NOMO-1 treated with dmso at 0.1 percent for 144 hours (cell line): ENCODE data around the gene AKAP12.

Source experiments
- DNase-seq: peaks from one replicate; lab custom pipeline; 2025; ENCODE audit not compliant: unreplicated experiment; lab: John Stamatoyannopoulos, UW

The AKAP12 gene

GRCh38 chr6:151239603-151240035 is at the start of gene AKAP12:
TSS of gene AKAP12 (plus strand) at chr6:151239967. CDS start at chr6:151240563, 596 bp downstream.
- DNase-seq, result no peak

DNA sequence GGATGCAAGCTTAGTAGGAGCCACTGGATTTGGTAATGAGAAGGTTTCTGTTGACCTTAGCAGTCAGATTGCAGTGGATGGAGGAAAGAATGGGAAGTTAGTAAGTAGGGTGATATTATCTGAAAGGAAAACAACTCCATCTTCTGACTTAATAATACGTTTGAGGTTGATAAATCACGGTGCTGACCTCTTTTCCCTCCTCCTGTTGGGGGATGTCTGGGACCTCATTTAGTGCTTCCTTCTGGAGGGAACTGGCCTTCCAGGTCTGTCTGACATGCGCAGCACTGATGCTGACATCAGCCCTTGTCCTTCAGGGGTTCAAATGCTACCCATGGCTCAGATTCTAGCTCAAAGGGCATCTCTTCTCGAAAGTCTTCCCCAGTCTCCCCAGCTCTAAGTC is 48.2 kb upstream of the AKAP12 start:
- DNase-seq, result no peak

- DNase-seq, result no peak
Measured at GRCh38 chr6:151196555-151196954, 43.2 kb upstream of the AKAP12 start.

DNA sequence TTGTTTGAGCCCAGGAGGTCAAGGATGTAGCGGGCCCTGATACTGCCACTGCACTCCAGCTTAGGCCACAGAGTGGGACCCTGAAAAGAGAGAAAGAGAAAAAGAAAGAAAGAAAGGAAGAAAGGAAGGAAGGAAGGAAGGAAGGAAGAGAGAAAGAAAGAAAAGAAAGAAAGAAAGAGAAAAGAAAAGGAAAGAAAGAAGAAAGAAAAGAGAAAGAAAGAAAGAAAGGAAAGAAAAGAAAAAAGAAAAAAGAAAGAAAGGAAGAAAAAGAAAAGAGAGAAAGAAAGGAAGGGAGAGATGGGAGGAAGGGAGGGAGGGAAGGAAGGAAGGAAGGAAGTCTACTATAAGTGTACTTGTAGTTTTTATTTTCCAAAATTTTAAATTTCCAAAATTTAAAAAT is 42.2 kb upstream of the AKAP12 start:
- DNase-seq, result no peak

DNA sequence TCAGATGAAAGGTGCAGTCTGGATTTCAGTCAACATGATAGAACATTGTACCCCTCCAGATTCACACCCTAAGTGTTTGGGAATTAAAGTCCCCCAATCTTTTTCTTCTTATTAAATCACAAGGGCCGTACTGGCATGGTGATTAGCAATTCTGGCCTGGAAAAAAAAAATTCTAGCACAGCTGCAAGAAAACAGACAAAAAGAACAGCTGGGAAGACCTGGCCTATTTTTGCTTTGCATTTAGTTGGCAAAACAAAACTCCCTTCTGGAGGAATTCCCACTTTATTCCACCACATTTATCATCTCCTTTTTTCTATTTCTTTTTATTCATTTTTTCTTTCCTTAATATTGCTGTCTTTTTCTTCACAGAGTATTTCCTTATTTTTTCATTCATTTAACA is 39.8 kb upstream of the AKAP12 start:
- DNase-seq, result no peak

GRCh38 chr6:151205721-151206600 is 33.8 kb upstream of the AKAP12 start:
- DNase-seq, result no peak

DNA sequence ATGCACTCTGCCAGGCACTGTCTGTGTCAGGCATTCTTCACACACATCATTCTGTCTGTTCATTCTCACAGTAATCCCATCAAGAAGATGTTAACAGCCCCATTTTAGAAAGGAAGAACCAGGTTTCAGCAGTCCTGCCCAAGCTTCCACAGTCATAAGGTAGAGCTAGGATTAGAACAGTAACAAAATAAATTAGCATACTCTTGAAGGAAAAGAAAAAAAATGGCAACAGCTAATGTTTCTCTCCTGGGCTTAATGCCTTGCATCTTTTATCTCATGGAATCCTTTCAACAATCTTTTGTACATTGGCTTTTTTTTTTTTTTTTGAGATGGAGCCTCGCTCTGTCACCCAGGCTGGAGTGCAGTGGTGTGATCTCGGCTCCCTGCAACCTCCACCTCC is 32.1 kb upstream of the AKAP12 start:
- DNase-seq, result no peak

- no peak for DNase-seq
Measured at GRCh38 chr6:151209071-151209831, 30.5 kb upstream of the AKAP12 start.

GRCh38 chr6:151211075-151211474 is 28.7 kb upstream of the AKAP12 start:
- DNase-seq, result no peak

DNA sequence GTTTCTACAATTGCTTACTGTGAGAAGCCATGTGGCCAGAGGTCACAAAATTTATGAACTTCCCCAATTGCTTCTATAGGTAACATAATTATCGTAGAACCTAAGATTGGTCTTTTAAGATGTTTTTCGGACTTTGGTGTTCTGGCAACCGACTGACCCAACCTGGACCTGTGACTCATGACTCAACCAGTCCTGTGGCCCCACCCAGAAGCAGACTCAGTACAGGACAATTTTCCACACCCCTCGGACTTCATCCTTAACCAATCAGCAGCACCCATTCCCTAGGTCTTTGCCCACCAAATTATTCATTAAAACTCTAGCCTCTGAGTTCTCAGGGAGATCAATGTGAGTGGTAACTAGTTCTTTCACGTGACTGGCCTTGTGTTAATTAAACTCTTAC is 26.4 kb upstream of the AKAP12 start:
- no peak for DNase-seq

GRCh38 chr6:151215999-151216398 is 23.8 kb upstream of the AKAP12 start:
- no peak for DNase-seq

- DNase-seq, result no peak
Measured at GRCh38 chr6:151216804-151217203, 23.0 kb upstream of the AKAP12 start.

DNA sequence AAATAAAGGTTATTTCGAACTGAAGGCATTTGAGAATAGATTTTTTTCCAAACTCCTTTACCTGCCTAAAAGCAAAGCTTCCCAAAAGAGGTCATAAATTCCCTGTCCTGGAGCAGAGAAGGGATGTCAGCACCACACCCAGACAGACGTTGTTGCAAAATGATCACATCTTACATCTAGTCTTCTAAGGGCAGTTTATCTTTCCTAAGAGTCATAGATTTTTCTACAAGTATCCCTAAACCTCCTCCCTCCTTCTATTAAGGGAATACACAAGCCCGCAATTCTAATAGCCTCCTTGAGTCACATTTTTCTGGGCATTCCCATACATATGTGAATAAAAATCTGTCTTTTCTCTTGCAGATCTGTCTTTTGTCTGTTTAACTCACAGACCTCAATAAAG is 20.6 kb upstream of the AKAP12 start:
- DNase-seq, result no peak

- DNase-seq, result no peak
Measured at GRCh38 chr6:151224076-151224475, 15.7 kb upstream of the AKAP12 start.

DNA sequence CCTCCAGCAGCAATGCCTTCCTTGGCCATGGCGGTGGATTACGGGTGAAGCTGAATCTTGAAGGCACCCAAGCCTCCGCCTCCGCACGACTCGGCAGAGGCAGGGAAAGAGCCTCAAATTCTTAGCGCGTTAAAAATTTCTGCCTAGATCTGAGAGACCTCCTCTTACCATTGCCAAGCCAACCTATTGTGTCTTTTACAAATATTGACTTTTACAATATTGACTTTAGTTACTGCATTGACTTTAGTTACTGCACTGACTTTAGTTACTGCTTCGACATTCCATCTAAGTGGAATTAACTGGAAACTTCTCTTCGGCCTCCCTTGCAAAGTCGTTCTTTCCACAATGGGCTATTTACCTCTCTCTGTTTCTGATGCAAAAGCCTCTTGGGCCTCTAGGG is 13.8 kb upstream of the AKAP12 start:
- DNase-seq, result no peak

DNA sequence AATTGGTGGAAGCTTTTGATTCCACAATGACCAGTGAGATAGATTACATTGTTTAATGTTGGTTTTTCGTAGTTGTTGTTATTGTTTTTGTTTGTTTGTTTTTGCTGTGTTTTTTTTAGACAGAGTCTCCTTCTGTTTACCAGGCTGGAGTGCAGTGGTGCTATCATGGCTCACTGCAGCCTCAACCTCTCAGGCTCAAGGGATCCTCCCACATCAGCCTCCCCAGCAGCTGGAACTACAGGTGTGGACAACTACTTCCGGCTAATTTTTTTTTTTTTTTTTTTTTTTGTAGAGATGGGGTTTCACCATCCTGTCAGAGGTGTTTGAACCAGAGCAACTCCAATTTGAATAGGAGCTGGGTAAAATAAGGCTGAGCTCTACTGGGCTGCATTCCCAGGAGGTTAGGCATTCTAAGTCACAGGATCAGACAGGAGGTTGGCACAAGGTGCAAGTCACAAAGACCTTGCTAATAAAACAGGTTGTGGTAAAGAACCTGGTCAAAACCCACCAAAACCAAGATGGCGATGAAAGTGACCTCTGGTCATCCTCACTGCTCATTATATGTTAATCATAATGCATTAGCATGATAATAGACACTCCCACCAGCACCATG is 10.9 kb upstream of the AKAP12 start:
- no peak for DNase-seq

GRCh38 chr6:151229401-151230276 is 10.1 kb upstream of the AKAP12 start:
- DNase-seq, result no peak

DNA sequence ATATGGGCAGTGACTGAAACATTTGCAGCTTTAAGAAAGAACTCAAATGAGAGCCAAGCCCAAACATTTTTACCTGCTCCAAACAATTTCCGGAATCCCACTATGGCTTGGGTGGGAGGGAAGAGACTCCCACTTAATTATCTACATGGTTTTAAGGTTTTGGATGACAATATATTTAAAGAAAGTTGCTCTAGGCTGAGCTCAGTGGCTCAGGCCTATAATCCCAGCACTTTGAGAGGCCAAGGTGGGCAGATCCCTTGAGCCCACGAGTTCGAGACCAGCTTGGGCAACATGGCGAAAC is 9.5 kb upstream of the AKAP12 start:
- DNase-seq, result no peak

GRCh38 chr6:151232899-151233298 is 6.9 kb upstream of the AKAP12 start:
- no peak for DNase-seq

DNA sequence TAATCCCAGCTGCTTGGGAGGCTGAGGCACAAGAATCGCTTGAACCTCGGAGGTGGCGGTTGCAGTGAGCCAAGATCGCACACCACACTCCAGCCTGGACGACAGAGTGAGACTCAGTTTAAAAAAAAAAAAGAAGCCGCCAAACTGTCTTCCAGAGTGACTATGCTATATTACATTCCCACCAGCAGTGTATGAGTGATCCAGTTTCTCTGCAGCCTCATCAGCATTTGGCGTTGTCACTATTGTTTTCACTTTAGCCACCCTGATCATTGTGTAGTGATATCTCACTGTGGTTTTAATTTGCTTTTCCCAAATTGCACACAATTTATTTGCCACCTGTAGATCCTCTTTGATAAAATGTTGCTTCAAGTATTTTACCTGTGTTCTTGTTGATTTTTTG is 6.0 kb upstream of the AKAP12 start:
- DNase-seq, result no peak
